HUDEP-2 (cell line): ENCODE measurements around the gene NBEA.

Source experiments
- DNase-seq, 76 experiments: peaks; one replicate each; lab custom pipeline; 2025; ENCODE audit not compliant: unreplicated experiment in 76 of 76; lab: John Stamatoyannopoulos, UW

Gene NBEA

DNA sequence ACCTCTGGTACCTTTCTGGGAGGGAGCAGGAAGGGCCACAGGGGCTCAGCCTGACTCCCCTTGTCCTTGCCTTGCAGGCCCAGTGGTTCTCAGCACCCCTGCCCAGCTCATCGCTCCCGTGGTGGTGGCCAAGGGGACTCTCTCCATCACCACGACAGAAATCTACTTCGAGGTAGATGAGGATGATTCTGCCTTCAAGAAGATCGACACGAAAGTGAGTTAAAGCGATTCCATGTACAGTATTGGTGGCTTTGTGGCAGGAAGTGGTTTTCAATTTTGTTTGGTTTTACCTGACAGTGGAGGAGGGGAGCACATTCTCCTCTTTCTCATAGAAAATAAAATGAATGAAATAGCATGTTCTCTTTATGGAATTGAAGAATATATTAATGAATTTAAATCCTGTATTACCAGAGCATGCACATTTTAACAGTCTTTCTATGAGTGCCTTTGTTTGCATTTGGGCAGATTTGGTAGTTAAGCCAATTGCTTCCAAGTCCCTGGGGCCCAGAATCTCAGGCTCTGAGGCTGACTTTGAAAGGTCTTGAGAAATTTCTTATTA is 530.3 kb downstream of the NBEA start:
- DNase-seq = no peak

DNA sequence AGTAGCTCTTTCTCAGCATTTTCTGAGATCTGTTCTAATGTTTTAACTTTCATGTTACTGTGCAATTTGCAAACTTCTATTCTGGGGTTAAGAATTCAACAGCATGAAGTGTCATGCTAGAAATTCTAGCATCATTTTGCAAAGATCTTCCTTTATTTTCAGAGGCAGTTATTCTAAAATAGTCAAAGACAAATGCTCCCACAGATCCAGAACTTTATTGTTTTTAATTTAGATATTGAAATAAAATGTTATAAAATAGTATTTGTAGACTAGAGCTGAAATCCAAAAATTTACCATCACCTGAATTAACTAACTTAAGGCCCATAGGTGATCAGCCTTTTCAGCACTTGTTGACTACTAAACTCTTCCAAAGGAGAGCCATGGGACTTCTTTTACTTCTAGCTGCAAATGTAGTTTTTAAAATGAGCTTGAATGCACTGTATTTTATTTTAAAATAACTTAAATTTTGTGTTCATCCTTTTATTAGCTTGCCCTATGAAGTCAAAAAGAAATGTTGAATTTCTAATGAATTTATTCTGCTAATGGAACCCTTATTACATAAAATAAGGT is 531.2 kb downstream of the NBEA start:
- DNase-seq = no peak

- DNase-seq = no peak
These were observed 531.7 kb downstream of the NBEA start for GRCh38 chr13:35473802-35474201.

- no peak for DNase-seq
These were observed 532.6 kb downstream of the NBEA start for GRCh38 chr13:35474496-35475211.

- DNase-seq = no peak
These were observed 533.3 kb downstream of the NBEA start for GRCh38 chr13:35475212-35475959.

GRCh38 chr13:35475960-35476943 is 534.2 kb downstream of the NBEA start, which contains the start of gene MAB21L1:
Gene MAB21L1, minus strand, starts transcription at chr13:35476689. Its CDS starts 551 bp downstream, at chr13:35476138.
- peak in 1 of 76 experiments; percentile 3 for DNase-seq

- DNase-seq = no peak
These were observed 535.4 kb downstream of the NBEA start for GRCh38 chr13:35477386-35477946.

DNA sequence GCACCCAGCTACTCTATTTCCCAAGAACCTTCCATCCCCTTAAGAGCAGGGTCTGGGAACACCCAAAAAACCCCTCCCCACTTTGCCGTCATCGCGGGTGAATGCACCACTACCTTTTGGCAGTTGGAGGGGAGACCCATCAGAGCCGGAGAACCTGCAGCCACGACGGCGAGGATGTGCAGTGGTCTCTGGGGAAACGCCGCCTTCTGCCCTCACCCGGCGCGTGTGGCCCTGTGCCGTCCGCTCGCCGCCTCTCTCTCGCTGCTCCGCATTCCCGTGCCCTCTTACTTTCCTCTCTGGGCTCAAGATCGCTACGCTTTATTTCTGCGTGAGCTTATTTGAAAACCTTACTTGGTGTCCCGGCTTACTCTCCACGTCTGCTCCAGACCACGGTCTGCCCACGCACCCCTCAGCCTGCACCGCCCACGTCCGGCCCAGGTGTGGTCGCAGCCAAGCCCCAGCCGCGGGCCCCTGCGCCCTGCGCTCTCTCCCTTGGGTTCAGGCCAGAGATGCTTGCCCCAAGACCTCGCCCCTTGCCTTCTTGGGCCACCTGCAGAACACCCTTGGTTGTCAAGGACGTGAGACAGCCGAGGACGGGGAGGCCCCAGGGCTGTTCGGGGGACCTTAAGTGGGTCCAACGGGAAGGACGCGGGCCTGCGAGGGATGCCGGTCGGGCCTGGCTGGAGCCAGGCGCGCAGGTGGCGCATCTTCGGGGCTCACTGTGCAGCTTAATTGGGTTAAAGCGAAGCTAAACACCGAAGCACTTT is 536.4 kb downstream of the NBEA start:
- no peak for DNase-seq

DNA sequence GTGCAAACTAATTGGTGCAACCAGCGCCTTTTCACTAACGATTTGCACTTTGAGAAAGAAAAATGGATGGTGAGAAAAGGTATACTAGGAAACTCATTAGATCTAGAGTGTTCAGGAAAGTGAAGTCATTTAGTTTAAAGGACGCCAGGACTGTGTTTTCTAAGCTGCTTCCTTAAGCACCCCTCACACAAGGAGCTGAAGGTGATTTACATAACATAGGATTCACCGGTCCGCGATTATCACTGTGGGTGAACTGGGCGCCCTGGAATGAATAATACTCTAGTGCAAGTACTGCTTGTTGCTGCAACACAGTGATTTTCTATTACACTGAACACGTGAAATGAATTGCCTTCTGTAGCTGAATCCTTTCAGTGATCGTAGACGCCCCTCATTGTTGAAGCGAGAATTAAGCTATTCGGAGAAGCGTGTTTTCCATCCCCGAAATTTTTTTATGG is 537.0 kb downstream of the NBEA start:
- DNase-seq = no peak

- no peak for DNase-seq
These were observed 537.6 kb downstream of the NBEA start for GRCh38 chr13:35479706-35480105.

GRCh38 chr13:35480346-35480745 is 538.3 kb downstream of the NBEA start:
- no peak for DNase-seq

GRCh38 chr13:35481777-35482176 is 539.7 kb downstream of the NBEA start:
- no peak for DNase-seq

GRCh38 chr13:35482527-35482926 is 540.5 kb downstream of the NBEA start:
- DNase-seq = no peak

DNA sequence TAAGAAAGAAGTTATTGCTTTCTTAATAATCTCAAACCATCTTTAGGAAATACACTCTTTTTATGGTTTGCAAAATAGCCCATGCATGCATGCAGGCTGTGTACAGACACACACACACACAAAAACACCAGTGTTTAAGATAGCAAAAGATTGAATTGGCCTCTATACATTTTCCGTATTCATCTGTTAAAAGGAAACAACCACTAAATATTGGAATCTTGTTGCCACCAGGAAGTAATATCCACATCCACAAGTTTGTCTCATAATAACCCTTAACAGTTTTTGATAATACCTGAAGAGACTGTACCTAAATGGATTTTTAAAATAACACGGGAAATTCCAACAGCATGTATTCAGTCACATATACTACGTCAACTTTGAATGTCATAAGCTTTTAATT is 541.7 kb downstream of the NBEA start:
- DNase-seq = no peak

DNA sequence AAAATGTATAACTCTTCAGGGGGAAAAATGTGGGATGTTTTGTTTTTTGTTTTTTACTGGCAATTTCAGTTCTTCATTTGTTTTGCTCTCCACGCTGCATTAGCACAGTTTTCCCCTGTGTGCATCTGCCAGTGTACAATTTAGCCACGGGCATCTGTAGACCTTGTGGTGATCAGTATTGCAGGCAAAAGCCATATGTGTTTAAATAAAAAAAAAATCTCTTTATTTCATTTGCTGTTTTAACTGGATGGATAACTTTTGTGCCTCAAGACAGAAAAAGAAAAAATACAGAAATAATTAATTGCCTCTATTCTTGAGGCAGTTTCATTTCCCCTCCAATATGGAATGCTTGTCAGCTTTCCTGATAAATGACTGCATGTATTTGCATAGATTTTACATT is 542.3 kb downstream of the NBEA start:
- DNase-seq = no peak

- DNase-seq = no peak
These were observed 543.4 kb downstream of the NBEA start for GRCh38 chr13:35485424-35485823.

DNA sequence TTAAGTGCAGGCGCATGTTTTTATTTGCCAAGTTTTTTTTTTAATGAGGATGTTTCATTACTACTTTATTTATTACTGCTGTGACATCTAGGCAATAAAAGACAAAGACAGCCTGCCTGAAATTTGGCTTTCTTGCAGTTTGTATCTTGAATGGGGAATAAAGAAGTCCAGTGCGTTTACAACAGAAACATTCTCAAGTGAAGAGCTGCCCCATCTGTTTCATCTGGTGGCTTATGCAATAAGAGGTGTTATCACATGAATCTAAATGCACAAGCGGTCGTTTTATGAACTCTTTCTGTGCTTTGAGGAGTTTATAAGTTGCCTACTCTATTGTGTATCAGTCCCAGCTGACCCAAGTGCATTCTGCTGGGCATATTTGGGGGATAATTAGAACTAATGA is 547.0 kb downstream of the NBEA start:
- no peak for DNase-seq

- no peak for DNase-seq
These were observed 553.9 kb downstream of the NBEA start for GRCh38 chr13:35496006-35496405.

DNA sequence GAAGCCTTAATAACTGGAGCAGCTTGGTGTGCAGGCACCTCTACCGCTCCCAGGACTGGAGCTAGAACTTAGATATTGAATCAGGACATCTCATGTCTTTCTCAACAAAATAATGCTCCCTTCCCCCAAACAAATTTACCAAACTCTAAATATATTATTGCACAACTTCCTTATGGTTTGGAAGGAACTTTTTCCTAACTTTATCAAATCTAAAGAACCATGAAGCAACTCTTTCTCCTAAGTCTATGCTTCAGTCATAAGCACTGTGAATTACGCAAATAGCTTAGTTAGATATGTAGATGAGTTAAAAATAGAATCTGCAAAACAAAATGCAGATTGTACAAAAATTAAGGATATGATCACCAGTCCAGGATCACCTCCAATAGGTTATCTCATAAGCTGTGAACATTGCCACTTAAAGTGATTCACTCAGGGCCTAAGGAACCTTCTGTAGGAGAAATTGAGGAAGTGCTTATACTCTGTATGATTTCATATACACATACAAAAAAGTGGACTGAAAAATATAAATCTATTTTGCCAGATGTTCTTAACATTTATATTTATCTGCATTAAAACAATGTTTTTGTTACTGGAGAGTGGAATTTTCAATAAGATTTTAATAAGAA is 554.8 kb downstream of the NBEA start:
- no peak for DNase-seq
